Measurements from ENCODE around the gene ULBP3. TPM values are rescaled to one million over a fixed set of nuclear protein-coding genes. Genes with fewer than 3 reads are reported as not detected.

ULBP3 gene
- total and polyA plus RNA-seq, 2 donors (not counting 1 experiment from before 2014, with no cell fraction given), result 10.2 to 18.8 TPM

DNA sequence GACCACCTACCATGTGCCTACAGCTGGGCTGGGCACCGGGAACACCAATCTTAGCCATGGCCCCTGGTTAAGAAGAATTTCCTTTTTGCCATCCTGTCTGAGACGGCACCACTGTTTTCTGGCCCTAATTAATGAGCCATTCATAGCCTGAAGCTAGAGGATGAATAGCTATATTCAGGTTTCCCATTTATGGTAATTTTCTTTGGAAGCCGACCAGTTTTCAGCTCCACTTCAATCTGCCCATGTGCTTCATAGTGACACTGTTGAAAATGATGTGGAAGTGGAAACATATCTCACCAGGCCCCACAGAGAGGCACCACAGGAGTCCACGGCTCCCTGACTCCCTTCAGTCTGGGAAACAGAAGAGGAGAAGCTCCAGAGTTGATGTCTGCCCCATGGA is 22.6 kb upstream of the ULBP3 start:
- Histone ChIP-seq H3K9me3 (ENCODE audit: control insufficient read depth, insufficient read depth, low read depth, low read length) (no peaks in the 10 kb centered on the region), H3K4me2 (ENCODE audit: extremely low read depth, insufficient read depth, low read length) (no peak overlapping the region), H4K20me1 (ENCODE audit: control insufficient read depth, extremely low read depth, insufficient read depth, low read length) (no peaks in the 10 kb centered on the region), H3K9ac (ENCODE audit: insufficient read depth, low read length) (no peak overlapping the region), H3K4me3 (replicated peaks in 1 of 4; ENCODE audit: control extremely low read depth in 1 of 4, insufficient read depth in 1 of 4, low read depth in 3 of 4, low read length in 4 of 4) (no peak overlapping the region), H2AFZ (ENCODE audit: low read length) (no peak overlapping the region), H3K27me3 (ENCODE audit: control insufficient read depth, insufficient read depth, low read length) (peaks cover 2% of the 10 kb centered on the region), H3K4me1 (ENCODE audit: control insufficient read depth, extremely low read depth, insufficient read depth, low read length) (no peaks in the 10 kb centered on the region), H3K79me2 (ENCODE audit: control insufficient read depth, insufficient read depth, low read length) (no peaks in the 10 kb centered on the region), H3K27ac (ENCODE audit: insufficient read depth, low read length) (no peak overlapping the region), H3K36me3 (ENCODE audit: control insufficient read depth, insufficient read depth, low read length) (no peaks in the 10 kb centered on the region)
- TF ChIP-seq CTCF (conservative IDR thresholded peaks at IDR 0.05 in 1 of 2, IDR thresholded peaks at IDR 0.05 in 1 of 2; ENCODE audit: low read depth in 1 of 2, low read length in 2 of 2) (no peak), EZH2 (IDR thresholded peaks at IDR 0.05; ENCODE audit: low read length, missing control alignments) (no peak)
- DNase-seq (ENCODE audit: low read depth in 2 of 2), result peak in 1 of 2 donors; percentile 38

DNA sequence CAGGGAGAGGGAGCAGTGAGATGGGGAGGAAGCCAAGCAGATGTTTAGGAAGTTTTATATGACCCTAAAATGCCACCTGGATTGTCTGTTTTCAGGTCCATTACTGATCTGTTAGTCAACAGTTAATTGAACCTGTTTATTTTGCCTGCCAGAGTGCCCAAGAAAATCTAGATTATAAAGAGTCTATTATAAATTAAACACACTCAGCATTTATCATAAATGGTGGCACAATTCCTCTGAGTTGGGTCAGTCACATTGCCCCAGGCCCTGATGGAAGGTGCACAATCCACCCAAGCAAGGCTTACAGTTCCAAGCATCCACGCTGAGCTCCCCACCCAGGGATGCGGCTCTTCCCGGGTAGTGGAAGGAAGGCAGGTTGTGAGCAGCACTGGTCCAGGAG is 21.4 kb upstream of the ULBP3 start:
- no peaks in the 10 kb centered on the region for H3K79me2 ChIP-seq (ENCODE audit: control insufficient read depth, insufficient read depth, low read length)
- no peaks in the 10 kb centered on the region for H3K36me3 ChIP-seq (ENCODE audit: control insufficient read depth, insufficient read depth, low read length)
- no peak overlapping the region for H3K27ac ChIP-seq (ENCODE audit: insufficient read depth, low read length)
- H3K4me3 ChIP-seq (replicated peaks in 1 of 4; ENCODE audit: control extremely low read depth in 1 of 4, insufficient read depth in 1 of 4, low read depth in 3 of 4, low read length in 4 of 4), result no peak overlapping the region
- no peak overlapping the region for H2AFZ ChIP-seq (ENCODE audit: low read length)
- no peaks in the 10 kb centered on the region for H3K4me1 ChIP-seq (ENCODE audit: control insufficient read depth, extremely low read depth, insufficient read depth, low read length)
- no peak overlapping the region for H3K9ac ChIP-seq (ENCODE audit: insufficient read depth, low read length)
- TF ChIP-seq CTCF (conservative IDR thresholded peaks at IDR 0.05 in 1 of 2, IDR thresholded peaks at IDR 0.05 in 1 of 2; ENCODE audit: low read depth in 1 of 2, low read length in 2 of 2), result no peak
- no peaks in the 10 kb centered on the region for H3K9me3 ChIP-seq (ENCODE audit: control insufficient read depth, insufficient read depth, low read depth, low read length)
- H3K4me2 ChIP-seq (ENCODE audit: extremely low read depth, insufficient read depth, low read length), result no peak overlapping the region
- no peak for DNase-seq (ENCODE audit: low read depth in 2 of 2)
- H4K20me1 ChIP-seq (ENCODE audit: control insufficient read depth, extremely low read depth, insufficient read depth, low read length), result no peaks in the 10 kb centered on the region
- H3K27me3 ChIP-seq (ENCODE audit: control insufficient read depth, insufficient read depth, low read length), result peaks cover 2% of the 10 kb centered on the region

DNA sequence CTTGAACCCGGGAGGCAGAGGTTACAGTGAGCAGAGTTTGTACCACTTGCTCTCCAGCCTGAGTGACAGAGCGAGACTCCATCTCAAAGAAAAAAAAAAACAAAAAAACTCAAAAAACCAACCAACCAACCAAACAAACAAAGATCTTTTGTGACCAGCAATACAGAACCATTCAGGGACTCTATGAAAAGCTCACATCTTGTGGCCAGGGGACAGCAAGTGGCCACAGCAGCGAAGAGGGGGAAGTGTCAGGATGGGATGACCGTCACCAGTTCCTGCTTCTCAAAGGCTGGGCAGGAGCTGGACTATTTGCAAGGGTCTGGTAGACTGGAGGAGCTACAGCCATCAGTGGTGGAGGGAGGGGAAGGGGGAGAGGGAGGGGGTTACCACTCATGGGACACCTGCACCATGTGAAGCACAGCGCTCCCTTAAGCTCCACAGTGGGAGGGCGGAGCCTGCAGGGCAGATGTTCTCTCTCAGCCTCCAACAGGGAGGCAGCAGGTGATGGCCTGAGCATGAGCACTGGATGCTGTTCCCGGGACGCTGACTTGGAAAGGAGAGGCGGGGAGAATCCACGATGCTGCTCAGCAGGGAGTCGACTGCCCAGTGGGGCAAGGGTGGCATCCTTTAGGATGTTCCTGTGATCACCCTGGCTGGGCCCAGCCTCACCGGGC is 19.7 kb upstream of the ULBP3 start:
- Histone ChIP-seq H3K27me3 (ENCODE audit: control insufficient read depth, insufficient read depth, low read length) (peaks cover 3% of the 10 kb centered on the region), H3K4me2 (ENCODE audit: extremely low read depth, insufficient read depth, low read length) (no peak overlapping the region), H3K79me2 (ENCODE audit: control insufficient read depth, insufficient read depth, low read length) (no peaks in the 10 kb centered on the region), H3K9me3 (ENCODE audit: control insufficient read depth, insufficient read depth, low read depth, low read length) (no peaks in the 10 kb centered on the region), H3K36me3 (ENCODE audit: control insufficient read depth, insufficient read depth, low read length) (no peaks in the 10 kb centered on the region), H3K9ac (ENCODE audit: insufficient read depth, low read length) (no peak overlapping the region), H3K27ac (ENCODE audit: insufficient read depth, low read length) (no peak overlapping the region), H3K4me1 (ENCODE audit: control insufficient read depth, extremely low read depth, insufficient read depth, low read length) (no peaks in the 10 kb centered on the region), H4K20me1 (ENCODE audit: control insufficient read depth, extremely low read depth, insufficient read depth, low read length) (no peaks in the 10 kb centered on the region), H3K4me3 (replicated peaks in 1 of 4; ENCODE audit: control extremely low read depth in 1 of 4, insufficient read depth in 1 of 4, low read depth in 3 of 4, low read length in 4 of 4) (no peak overlapping the region), H2AFZ (ENCODE audit: low read length) (no peak overlapping the region)
- no peak for DNase-seq (ENCODE audit: low read depth in 2 of 2)
- no peak for TF ChIP-seq EZH2 (IDR thresholded peaks at IDR 0.05; ENCODE audit: low read length, missing control alignments)
- TF ChIP-seq CTCF (conservative IDR thresholded peaks at IDR 0.05 in 1 of 2, IDR thresholded peaks at IDR 0.05 in 1 of 2; ENCODE audit: low read depth in 1 of 2, low read length in 2 of 2), result no peak
